HEK293T (cell line): ENCODE data around the gene MACROD2.

Source experiments
- CTCF ChIA-PET: fragments of 350-600 bp; formaldehyde crosslinking; extraction: SDS; loops from one replicate; lab custom pipeline; 2021; ENCODE audit warnings: antibody characterized with exemption, inconsistent platforms; lab: Yijun Ruan, JAX
- POLR2A ChIA-PET: fragments of 350-600 bp; formaldehyde crosslinking; extraction: SDS; loops from one replicate; lab custom pipeline; 2020; ENCODE audit warnings: antibody characterized with exemption, inconsistent platforms; lab: Yijun Ruan, JAX
- DNase-seq: peaks from one replicate; pipeline ENCODE4 v3.0.0; 2012; ENCODE audit warnings: mixed read lengths; ENCODE audit errors: extremely low spot score
- ARNT ChIP-seq: fragments of 450-650 bp; IDR thresholded peaks from 2 replicates; pipeline ENCODE4 v1.6.1; 2017; ENCODE audit warnings: mild to moderate bottlenecking
- BHLHE40 ChIP-seq: fragments of 450-650 bp; IDR thresholded peaks from 2 replicates; pipeline ENCODE4 v1.6.1; 2016; ENCODE audit warnings: mild to moderate bottlenecking, moderate library complexity, borderline replicate concordance
- CTBP1 ChIP-seq: fragments of 450-650 bp; IDR thresholded peaks from 2 replicates; pipeline ENCODE4 v1.6.1; 2016; ENCODE audit warnings: borderline replicate concordance
- ELF4 ChIP-seq: fragments of 450-650 bp; IDR thresholded peaks from 2 replicates; pipeline ENCODE4 v1.6.1; 2017; ENCODE audit warnings: antibody characterized with exemption
- FOXA1 ChIP-seq: fragments of 450-650 bp; IDR thresholded peaks from 2 replicates; pipeline ENCODE4 v1.6.1; 2016; ENCODE audit warnings: mild to moderate bottlenecking
- FOXK2 ChIP-seq: fragments of 450-650 bp; IDR thresholded peaks from 2 replicates; pipeline ENCODE4 v1.6.1; 2016; ENCODE audit warnings: mild to moderate bottlenecking
- FOXM1 ChIP-seq: fragments of 450-650 bp; IDR thresholded peaks from 2 replicates; pipeline ENCODE4 v1.6.1; 2017; ENCODE audit warnings: mild to moderate bottlenecking, borderline replicate concordance
- HDGF ChIP-seq: fragments of 450-650 bp; IDR thresholded peaks from 2 replicates; pipeline ENCODE4 v1.6.1; 2017; ENCODE audit warnings: antibody characterized with exemption, borderline replicate concordance
- L3MBTL2 ChIP-seq: fragments of 450-650 bp; conservative IDR thresholded peaks from 2 replicates; pipeline ENCODE4 v1.6.1; 2016; ENCODE audit warnings: mild to moderate bottlenecking
- LEF1 ChIP-seq: fragments of 450-650 bp; IDR thresholded peaks from 2 replicates; pipeline ENCODE4 v1.6.1; 2017; ENCODE audit warnings: mild to moderate bottlenecking, borderline replicate concordance
- NFRKB ChIP-seq: fragments of 450-650 bp; IDR thresholded peaks from 2 replicates; pipeline ENCODE4 v1.6.1; 2016; ENCODE audit warnings: mild to moderate bottlenecking, moderate library complexity
- SP1 ChIP-seq: fragments of 450-650 bp; IDR thresholded peaks from 2 replicates; pipeline ENCODE4 v1.6.1; 2017
- SUZ12 ChIP-seq: fragments of 450-650 bp; IDR thresholded peaks from 2 replicates; pipeline ENCODE4 v1.6.1; 2016; ENCODE audit warnings: mild to moderate bottlenecking
- TARDBP ChIP-seq: fragments of 450-650 bp; IDR thresholded peaks from 2 replicates; pipeline ENCODE4 v1.6.1; 2016
- ZNF384 ChIP-seq: fragments of 450-650 bp; IDR thresholded peaks from 2 replicates; pipeline ENCODE4 v1.6.1; 2016
- TF ChIP-seq, protein P1 (sequence below): fragments of 450-650 bp; IDR thresholded peaks from 2 replicates; pipeline ENCODE4 v1.6.1; 2016

MACROD2 gene

DNA sequence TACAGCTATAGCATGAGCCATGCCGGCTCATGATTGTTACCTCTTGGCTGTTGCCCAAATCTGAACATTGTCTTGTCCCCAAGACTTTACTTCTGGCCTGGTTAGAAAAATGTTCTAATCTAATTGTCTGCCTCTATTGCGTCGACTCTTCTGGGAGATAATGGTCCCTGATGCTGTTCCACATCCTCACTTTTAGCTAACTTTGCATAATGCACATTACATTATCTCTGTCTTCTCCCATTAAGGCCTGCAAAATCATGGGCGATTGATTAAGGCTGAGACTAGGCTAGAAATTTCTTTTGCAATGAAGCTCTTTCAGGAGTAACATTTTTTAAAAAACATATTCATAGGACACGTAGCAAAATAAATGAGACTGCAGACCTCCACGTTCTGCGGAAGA is 1616.9 kb downstream of the MACROD2 start:
- no peak for DNase-seq
- ChIA-PET POLR2A (no interaction called here), CTCF (interaction anchor here (0.5 kb wide), 1 partner anchor 31 kb away, joined by 3 read pairs; no protein-coding TSS in a partner anchor)
- TF ChIP-seq, protein P1, sequence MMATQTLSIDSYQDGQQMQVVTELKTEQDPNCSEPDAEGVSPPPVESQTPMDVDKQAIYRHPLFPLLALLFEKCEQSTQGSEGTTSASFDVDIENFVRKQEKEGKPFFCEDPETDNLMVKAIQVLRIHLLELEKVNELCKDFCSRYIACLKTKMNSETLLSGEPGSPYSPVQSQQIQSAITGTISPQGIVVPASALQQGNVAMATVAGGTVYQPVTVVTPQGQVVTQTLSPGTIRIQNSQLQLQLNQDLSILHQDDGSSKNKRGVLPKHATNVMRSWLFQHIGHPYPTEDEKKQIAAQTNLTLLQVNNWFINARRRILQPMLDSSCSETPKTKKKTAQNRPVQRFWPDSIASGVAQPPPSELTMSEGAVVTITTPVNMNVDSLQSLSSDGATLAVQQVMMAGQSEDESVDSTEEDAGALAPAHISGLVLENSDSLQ: no peak
- TF ChIP-seq CTBP1 (no peak), HDGF (no peak), ELF4 (no peak), NFRKB (no peak), FOXA1 (no peak), SUZ12 (no peak), ZNF384 (no peak), BHLHE40 (no peak), FOXK2 (no peak), TARDBP (no peak), LEF1 (no peak), ARNT (no peak), FOXM1 (no peak), SP1 (no peak), L3MBTL2 (no peak)

GRCh38 chr20:15612769-15613168 is 1617.5 kb downstream of the MACROD2 start:
- ChIA-PET POLR2A (no interaction called here), CTCF (no interaction called here)
- TF ChIP-seq, protein P1: no peak
- TF ChIP-seq SP1 (no peak), ZNF384 (no peak), ARNT (no peak), FOXM1 (no peak)
- no peak for DNase-seq

GRCh38 chr20:15613530-15613929 is 1618.2 kb downstream of the MACROD2 start:
- TF ChIP-seq NFRKB: no peak
- TF ChIP-seq SP1: no peak
- no peak for TF ChIP-seq SUZ12
- no peak for TF ChIP-seq FOXM1
- TF ChIP-seq, protein P1: no peak
- TF ChIP-seq LEF1: no peak
- TF ChIP-seq BHLHE40: no peak
- TF ChIP-seq CTBP1: no peak
- CTCF ChIA-PET: no interaction called here
- no peak for DNase-seq

DNA sequence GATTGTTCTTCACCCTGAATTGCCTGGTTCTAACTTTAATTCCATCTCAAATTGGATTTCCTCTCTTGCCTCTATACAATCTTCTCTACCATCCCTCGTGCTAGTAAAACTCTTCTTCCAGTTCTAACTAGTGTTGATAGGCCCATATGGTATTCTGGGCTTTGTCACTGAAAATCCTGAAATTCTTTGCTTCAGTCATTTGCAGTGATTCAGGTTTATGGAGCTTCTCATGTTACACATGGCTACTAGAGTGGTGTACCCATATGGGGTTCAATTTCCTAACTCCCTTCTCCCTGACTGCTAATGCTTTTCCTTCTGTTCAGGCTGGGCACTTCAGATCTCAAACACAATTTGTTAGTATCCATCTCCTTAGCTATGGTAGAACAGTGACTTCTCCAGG is 1621.3 kb downstream of the MACROD2 start:
- TF ChIP-seq FOXK2 (no peak), CTBP1 (no peak), BHLHE40 (no peak), FOXA1 (no peak), SUZ12 (no peak), LEF1 (no peak), ZNF384 (no peak), NFRKB (no peak), HDGF (no peak), ELF4 (no peak), SP1 (no peak), ARNT (no peak)
- TF ChIP-seq, protein P1: no peak
- POLR2A ChIA-PET: no interaction called here
- DNase-seq: no peak
- CTCF ChIA-PET: no interaction called here

More at GRCh38 chr20:15613530-15613929, 1618.2 kb downstream of the MACROD2 start:
- POLR2A ChIA-PET: no interaction called here

- no peak for TF ChIP-seq HDGF
- TF ChIP-seq FOXM1: no peak
- no peak for TF ChIP-seq TARDBP
- TF ChIP-seq, protein P1: no peak
- no peak for TF ChIP-seq ZNF384
- no peak for TF ChIP-seq SUZ12
- TF ChIP-seq BHLHE40: no peak
- no peak for TF ChIP-seq NFRKB
- TF ChIP-seq CTBP1: no peak
- TF ChIP-seq ARNT: no peak
- TF ChIP-seq L3MBTL2: no peak
- no peak for TF ChIP-seq SP1
- TF ChIP-seq LEF1: no peak
- no peak for TF ChIP-seq FOXK2
- TF ChIP-seq ELF4: no peak
- TF ChIP-seq FOXA1: no peak
- DNase-seq: no peak
- POLR2A ChIA-PET: no interaction called here
- CTCF ChIA-PET: no interaction called here
These were observed 1622.8 kb downstream of the MACROD2 start for GRCh38 chr20:15618110-15618509.
